ENCODE data around the gene DPH6.

DNA sequence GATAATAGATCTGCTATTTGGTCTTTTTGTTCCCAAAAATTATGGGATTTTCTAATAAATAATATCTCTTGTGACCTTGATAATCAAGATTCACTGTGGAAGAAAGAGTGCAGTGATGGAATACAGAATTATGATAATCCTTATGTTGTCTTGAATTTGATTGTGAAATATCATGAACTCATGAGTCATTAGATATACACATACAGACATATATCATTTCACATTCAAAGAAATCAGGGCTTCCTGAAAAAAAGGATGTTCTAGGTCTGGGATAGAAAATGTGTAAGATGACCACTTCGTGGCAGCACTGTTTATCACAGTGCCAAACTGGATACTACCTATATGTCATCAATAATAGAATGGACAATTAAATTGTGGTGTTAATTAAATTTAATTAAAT is 97.7 kb downstream of the DPH6 start:
- TF ChIP-seq, protein P1, sequence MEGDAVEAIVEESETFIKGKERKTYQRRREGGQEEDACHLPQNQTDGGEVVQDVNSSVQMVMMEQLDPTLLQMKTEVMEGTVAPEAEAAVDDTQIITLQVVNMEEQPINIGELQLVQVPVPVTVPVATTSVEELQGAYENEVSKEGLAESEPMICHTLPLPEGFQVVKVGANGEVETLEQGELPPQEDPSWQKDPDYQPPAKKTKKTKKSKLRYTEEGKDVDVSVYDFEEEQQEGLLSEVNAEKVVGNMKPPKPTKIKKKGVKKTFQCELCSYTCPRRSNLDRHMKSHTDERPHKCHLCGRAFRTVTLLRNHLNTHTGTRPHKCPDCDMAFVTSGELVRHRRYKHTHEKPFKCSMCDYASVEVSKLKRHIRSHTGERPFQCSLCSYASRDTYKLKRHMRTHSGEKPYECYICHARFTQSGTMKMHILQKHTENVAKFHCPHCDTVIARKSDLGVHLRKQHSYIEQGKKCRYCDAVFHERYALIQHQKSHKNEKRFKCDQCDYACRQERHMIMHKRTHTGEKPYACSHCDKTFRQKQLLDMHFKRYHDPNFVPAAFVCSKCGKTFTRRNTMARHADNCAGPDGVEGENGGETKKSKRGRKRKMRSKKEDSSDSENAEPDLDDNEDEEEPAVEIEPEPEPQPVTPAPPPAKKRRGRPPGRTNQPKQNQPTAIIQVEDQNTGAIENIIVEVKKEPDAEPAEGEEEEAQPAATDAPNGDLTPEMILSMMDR (IDR thresholded peaks at IDR 0.05), result no peak
- TF ChIP-seq POLR2AphosphoS5 (IDR thresholded peaks at IDR 0.05; ENCODE audit: insufficient read depth in 1 of 2, low read depth in 1 of 2), result no peak
- no peak for TF ChIP-seq POLR2A (IDR thresholded peaks at IDR 0.05)

All from vagina (tissue), 2 donors.